Measurements from ENCODE around the gene LEO1.

- TF ChIP-seq CTCF (IDR thresholded peaks at IDR 0.05; ENCODE audit: low read length) (no peak), EZH2 (IDR thresholded peaks at IDR 0.05; ENCODE audit: borderline replicate concordance, low read length) (no peak)
These were observed 63.3 kb downstream of the LEO1 start for GRCh38 chr15:51908316-51908715.
